ENCODE data around the gene BNIPL.

DNA sequence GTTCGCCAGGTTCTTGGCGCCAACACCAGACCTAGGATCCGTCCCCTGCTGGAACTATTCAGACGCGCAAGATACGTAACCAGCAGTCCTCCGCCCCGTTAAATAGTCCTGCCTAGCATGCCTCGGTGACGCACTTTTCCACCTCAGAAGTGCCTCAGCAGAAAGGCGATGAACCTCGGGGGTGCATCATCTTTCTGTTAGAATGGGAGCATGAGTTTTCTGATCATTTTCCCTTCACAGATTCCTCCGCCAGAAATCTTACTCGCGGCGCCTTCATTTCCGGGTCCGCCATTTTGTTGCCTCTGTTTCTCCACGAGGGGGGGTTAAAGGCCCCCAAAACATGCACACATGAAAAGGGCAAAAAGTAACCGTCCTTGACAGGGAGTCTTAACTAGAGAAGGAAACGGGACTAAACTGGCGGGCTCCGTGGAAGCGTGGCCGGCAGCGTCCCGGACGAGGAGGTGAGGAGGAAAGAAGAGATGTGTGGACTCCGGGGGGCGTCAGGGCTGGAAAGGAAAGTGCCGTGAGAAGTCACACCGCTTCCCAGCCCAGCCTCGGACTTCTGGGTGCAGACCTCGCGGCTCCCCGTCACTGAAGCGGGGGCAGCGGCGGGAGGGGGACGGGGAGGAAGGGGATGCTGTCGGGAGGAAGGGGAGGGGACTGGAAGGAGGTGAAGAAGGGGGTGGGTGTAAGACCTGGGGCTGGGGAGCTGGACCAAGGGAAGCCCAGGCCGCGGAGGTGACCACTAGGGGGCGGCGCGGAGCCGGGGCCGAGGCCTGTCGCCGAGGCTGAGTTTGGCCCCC is 34.3 kb downstream of the BNIPL start, which contains the start of gene GABPB2:
- TF ChIP-seq POLR2AphosphoS5 (IDR thresholded peaks at IDR 0.05; ENCODE audit: borderline replicate concordance, low read depth, low read length) (peak; percentile 55; the same call in 1 of the 2 replicates), EZH2 (IDR thresholded peaks at IDR 0.05) (no peak), FOXP2 (optimal IDR thresholded peaks at IDR 0.05; ENCODE audit: control extremely low read depth, extremely low read length, insufficient read depth) (no peak)
